HG03025 (cell line): Measurements from ENCODE around the gene COX5A.

Experiments
- ATAC-seq: cut with Tn5 transposase; IDR thresholded peaks from one replicate; pipeline ENCODE4 v1.9.1; 2021; ENCODE audit warnings: mild to moderate bottlenecking, moderate library complexity; ENCODE audit not compliant: unreplicated experiment, low FRiP score

COX5A gene

GRCh38 chr15:74873036-74873755 is 64.7 kb downstream of the COX5A start, which contains the start of gene SCAMP2:
Gene SCAMP2, minus strand, starts transcription at chr15:74873365. Its CDS starts 110 bp downstream, at chr15:74873255.
- peak; percentile 88 for ATAC-seq

GRCh38 chr15:74872702-74873035 is 65.2 kb downstream of the COX5A start:
- ATAC-seq: no peak

- ATAC-seq: no peak
These were observed 67.2 kb downstream of the COX5A start for GRCh38 chr15:74870436-74871215.
